GM19043 (cell line): Measurements from ENCODE around the gene RSAD2.

Experiments used
- ATAC-seq: cut with Tn5 transposase; IDR thresholded peaks from one replicate; pipeline ENCODE4 v1.9.1; 2021; ENCODE audit warnings: low read depth; ENCODE audit not compliant: unreplicated experiment

The RSAD2 gene

DNA sequence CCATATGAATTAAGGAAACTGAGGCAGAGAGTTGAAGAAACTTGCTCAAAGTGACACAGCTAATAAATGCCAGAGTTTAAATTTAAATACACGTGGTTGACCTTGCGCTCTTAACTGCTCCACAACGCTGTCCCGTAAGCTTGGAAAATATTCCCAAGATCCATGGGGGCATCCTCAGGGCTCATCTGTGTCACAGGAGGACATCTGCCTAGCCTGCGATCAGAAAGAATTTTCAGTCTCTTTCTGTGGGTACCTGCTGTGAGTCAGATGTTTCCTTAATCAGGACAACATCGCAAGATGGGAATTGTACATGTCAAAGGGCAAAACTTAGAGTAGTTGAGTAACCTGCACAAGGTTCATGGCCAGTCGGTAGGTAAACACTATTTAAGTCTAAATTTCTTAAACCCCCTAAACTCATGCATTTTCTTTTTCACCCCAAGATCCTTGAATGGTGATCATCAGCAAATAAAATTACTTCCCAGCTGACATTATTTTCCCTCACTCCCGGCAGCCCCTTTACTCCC lies 13.3 kb upstream of the RSAD2 start:
- no peak for ATAC-seq

DNA sequence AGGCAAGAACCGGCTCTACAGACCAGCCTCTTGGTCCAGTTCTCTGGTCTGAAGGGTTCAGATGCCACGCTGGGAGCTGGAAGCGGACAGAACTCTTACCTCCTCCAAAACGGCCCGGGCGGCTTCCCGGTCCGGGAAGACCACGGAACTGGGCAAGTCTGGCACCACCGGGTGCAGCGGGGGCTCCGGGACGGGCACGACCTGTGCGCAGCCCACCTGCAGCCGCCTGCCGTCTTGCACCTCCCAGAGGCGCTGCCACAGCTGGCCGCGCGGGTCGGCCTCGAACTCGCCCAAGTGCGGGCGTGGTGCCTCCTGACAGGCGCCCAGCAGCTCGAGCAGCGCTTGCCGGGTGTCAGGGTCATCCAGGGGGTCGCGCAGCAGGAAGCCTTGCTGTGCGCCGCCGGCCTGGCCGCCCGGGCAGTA lies 12.6 kb upstream of the RSAD2 start:
- peak; percentile 18 for ATAC-seq

DNA sequence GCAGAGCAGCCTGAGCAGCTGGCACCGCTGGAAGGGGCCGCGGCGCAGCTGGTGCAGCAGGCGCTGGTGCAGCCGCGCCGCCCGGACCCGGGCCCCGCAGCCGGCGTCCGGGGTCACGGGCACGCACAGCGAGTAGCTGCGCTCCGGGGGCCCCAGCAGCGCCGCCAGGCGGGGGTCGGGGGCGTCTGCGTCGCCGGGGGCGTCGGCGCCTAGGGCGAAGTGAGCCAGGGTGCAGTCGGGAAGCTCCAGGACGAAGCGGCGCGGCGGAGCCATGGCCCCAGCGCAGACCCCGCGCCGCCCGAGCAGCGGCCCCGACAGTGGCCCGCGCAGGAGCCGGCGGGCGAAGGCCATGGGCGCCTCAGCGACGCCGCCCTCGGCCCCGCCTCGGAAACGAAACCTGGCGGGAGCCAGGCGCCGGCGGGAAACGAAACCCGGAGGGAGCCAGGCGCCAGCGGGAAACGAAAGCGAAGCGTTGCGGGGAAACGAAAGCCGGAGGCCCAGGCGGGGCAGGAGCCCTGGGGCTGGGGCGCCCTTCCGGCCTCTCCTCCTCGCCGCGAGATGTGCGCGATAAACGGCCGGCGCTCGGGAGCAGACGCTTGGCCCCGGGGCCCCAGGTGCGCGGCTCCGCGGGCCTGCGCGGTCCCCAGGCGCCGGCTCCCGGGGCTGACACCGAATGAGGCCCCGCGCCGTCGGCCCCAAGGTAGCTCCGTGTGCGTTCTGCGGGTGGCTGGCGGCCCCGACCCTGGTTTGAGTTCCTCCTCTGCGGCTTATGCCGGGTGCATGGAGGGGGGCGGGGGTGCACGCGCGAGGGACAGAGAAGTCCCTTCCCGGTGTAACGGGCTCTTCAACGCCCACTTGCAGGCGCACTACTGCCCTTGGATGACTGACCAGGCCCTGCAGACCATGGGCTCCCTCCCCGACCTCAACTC lies 12.0 kb upstream of the RSAD2 start, which contains the start of gene CMPK2:
Gene CMPK2 (minus strand): TSS at position 562 of the 929 bp plus-strand sequence. CDS start 211 bp downstream, at position 351.
- peak; percentile 63 for ATAC-seq

DNA sequence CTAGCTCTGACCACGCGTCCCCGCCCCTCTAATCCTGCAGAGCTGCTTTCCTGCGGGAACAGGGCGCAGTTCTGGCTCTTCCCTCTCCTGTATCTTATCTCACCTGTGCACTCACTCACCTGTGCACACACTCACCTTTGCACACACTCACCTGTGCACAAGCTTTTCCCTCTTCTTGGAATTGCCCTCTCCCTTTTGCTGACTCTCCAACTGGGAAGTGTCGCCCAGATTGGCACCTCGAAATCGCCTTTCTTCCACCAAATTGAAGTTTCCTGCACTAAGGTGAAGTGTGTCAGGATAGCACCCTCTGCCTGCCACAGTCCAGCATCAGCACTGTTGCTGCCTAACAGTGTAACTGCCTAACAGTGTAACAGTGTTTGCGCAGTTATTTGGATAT lies 11.3 kb upstream of the RSAD2 start:
- peak; percentile 46 for ATAC-seq

DNA sequence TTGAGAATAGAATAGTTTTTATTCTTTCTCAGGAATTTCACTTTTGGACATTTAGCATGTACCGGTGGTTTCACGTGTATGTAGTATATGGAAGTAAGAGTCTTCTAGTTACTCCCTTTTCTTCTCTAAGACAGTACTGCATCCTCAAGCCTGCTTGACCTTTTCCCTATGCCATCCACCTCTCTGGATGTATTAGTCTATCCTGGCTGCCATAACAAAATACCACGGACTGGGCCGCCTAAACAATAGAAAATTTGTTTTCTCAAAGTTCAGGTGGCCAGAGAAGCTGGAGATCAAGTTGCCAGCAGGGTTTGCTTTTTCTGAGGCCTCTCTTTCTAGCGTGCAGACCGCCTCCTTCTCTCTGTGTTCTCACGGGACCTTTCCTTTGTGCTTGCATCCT lies 10.6 kb upstream of the RSAD2 start:
- ATAC-seq, result no peak

DNA sequence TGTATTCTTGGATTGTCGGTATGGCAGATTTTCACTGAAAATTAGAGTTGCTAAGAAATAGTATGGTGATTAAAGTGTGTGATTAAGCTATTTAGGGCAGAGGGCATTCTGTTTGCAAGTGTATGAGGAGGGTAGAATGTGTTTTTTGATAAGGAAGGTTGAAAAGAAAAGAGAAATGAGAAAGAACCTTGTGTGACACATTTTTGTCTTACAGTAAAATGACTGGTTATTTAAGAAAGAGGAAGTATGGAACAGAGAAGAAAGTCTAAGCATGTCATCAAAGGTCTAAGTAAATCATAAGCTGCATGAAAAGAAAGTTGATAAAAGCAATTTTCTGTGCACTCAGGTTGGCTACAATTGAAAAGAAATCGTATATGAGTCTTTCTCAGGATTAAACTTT lies 5.2 kb upstream of the RSAD2 start:
- peak; percentile 78 for ATAC-seq

DNA sequence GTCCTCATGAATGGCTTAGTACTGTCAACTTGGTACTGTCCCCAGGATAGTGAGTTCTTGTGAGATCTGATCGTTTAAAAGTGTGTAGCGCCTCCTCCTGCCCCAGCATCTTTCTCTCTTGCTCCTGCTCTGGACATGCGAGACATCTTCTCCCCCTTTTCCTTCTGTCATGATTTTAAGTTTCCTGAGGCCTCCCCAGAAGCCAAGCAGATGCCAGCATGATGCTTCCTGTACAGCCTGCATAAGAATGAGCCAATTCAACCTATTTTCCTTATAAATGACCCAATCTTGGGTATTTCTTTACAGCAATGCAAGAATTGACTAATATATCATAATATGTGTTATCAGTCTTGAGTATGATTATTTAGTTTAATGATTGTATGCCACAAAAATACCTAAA lies 3.5 kb upstream of the RSAD2 start:
- ATAC-seq, result no peak

DNA sequence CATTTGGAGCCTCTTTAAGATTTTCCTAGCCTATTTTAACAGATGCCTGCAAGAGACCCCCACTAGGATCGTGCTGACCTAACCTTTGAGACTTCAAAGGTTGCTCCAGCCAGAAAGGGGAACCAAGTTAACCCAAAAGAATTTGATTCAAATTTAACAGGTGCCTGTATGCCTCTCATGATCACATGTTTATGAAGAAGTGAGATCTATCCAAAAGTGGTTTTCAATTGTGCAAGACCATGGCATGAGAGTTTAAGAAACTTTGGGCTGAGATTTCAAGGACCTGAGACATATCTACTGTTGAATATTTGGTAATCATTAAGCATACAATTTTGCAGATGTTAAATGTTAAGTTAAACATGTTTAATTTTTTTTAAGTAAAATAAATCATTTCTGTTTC lies 1.3 kb upstream of the RSAD2 start:
- ATAC-seq, result no peak

DNA sequence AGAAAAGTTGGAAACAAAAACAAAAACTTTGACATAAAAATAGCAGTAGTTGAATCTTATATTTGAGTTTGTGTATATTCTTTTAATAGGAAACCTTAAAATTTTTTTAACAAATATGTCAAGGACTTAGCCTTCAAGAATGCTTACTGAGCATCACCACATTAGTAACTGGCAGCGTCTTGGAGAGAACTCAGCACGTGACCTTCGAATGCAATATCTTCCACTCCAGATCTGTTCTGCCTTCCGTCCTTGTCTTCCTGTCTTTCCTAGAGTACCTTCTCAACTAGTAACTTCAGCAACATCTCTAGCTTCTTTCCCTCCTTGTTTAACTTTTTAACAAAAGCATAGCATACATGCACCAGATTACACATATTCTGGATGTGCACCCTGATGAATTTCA lies 972 bp downstream of the RSAD2 start:
- ATAC-seq, result no peak

DNA sequence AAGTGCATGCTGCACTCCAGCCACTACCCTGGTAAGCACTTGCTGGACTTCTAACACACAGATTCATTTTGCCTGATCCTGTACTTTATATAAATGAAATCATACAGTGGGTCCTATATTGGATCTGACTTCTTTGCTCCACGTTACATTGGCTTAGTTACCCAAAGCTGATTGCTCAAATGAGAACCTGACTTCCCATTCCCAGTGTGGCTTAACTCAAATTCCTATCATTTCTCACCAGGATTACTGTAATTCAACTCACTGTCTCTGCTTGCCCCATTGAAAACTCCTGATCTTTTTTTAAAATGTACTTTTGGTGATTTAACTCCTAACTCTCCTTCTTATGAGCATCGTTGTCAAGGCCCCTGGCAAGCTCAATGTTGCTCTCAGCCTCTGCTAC lies 1.4 kb downstream of the RSAD2 start:
- no peak for ATAC-seq

DNA sequence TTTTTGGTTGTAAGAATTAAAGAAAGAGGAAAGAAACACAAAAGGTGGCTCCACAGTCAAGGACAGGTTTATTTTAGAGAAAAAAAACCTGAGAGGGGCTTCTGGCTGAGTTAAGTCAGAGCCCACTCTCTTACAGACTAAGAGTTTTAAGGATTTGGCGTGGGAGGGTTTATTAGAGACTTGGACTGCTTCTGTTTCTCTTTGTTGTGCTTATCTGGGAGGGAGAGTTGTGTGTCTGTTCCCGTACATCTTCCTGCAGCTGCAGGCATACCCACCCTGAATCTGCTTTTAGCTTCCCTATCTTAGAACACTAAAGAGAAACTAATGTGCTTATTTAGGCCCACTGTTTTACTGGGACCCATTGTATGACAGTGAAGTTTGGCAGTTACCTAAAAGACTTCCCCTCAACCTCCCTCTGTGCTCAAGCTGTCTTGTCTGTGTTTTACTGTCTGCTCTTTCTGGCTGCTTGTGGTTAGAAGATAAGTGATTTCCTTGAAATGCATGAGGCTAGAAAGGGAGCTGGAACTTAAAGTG lies 2.7 kb downstream of the RSAD2 start:
- ATAC-seq, result no peak

DNA sequence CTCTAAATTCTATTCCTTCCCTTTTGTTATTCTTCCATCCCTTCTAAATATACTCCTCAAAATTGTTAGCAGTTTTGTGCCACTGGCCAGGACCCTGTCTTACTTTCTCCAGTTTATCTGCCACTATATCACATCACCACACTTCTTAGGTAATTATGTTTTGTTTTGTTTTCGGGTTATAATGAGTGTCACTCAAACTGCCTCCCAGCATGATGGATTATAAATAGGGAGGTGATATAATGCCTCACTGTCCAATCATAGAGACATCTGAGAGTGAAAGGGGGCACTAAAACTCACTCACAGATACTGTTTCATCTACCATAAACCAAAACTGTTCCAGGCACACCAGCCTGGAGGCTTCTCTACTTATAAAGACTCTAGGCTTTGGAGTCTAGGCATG lies 3.5 kb downstream of the RSAD2 start:
- ATAC-seq, result no peak

DNA sequence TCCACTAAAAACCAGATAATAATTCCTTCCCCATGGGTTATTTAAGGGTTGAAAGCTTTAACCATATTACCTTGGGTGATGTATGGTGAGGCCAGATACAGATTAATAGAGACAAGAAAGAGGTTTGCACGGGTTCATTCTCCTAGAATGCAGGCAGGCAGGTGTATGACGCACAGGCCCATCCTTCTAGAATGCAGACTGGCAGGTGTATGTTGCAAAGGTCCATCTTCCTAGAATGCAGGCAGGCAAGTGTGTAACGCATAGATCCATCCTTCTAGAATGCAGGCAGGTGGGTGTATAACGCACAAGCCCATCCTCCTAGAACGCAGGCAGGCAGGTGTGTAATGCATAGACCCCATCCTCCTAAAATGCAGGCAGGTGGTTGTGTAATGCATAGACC lies 3.9 kb downstream of the RSAD2 start:
- ATAC-seq, result no peak

DNA sequence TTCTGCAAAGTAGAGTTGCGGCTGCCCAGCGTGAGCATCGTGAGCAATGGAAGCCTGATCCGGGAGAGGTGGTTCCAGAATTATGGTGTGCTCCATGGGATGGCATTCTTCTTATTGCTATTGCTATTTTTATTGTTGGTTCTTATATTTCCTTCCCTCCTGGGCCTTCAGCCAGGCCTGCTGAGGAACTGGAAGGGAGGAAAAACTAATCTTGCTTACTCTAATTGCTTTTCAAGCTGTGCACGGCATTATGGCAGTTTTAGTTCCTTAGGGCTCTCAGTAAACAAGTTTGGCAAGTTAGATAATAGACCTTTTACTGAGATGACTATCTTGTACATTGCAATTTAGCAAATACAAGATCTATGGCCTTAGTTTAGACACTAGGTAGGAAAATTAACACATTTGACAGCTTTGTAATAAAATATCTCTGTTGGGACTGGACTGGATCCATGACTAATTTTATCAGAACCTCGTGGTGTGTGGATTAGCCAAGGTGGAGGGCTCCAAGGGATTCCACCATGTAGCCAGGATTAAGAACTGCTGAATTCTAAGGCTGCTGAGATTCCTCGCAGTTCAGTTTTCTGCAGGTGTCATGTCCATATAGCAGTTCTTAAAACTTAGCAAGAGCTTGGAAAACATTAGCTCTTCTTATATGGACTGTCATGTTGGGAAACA lies 6.0 kb downstream of the RSAD2 start:
- no peak for ATAC-seq

DNA sequence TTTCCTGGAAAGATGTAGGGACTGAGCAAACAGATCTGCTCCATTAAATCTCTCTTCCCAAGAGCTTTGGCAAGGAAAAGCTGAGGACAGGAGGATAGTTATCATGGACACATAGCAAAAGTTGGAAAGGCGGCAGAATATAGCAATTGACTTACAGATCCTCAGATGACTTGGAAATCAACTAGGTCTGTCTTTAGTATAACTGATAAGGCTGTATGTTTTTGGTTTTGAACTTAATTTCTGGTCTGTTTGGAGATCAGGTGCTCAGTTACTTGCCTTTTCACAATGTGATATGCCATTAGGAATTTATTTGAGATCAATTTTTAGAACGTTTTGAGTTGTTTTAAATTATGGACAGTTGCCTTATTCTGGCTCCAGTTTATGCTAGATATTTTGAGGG lies 8.0 kb downstream of the RSAD2 start:
- ATAC-seq, result no peak

DNA sequence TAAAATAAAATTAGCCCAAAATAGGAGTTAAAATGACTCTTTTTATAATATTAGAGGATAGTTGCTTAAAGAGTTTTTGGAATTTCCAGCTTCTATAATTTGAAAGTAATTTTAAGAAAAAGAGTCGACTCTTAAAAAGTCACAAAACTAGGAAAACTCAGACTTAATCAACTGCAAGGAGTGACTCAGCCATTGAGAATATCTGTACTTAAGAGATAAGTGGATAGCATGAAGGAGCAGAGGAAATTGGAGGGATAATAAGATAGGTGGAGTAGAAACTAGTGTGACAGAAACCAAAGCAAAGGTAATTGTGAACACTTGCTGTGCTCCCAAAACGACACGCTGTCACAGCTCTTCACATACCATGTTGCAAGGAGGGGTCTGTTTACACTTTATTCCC lies 8.4 kb downstream of the RSAD2 start:
- no peak for ATAC-seq

DNA sequence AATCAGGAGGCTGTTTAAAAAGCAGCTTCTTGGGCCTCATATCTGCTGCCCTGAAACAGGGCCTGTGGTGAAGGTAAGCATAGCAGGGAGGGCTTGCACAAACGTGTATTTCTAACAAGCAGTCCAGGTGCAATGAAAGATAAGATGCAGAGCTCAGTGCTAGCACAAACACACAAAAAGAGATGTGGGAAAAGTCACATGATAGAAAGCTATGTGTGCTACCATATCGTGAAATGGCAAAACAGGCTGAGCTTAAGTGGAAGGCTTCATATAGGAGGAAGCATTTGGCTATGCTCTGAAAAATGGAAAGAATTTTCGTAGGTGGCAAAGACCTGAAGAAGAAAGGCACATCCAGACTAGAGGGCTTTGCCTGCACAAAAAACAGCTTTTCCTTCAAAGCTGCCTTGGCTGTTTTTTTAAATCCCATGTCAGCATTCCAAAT lies 10.2 kb downstream of the RSAD2 start:
- ATAC-seq, result no peak

DNA sequence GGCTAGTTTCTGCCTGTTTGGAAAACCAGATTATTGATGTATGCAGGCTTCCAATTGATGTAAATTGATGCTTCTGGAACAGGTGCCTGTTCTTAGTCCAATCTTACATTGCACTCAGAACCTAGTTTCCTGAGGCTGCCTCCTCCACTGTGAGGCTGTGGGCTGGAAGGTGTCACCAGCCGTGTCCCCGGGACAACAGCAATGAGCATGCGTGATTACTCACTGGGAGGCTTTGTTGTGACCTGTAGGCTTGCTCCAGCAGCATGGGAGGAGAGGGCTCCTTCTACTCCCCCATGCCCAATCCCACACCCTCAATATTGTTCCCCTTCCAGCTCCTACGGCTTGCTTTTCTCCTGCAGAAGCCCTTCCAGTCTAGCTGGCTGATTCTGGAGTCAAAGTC lies 11.1 kb downstream of the RSAD2 start:
- ATAC-seq, result no peak

DNA sequence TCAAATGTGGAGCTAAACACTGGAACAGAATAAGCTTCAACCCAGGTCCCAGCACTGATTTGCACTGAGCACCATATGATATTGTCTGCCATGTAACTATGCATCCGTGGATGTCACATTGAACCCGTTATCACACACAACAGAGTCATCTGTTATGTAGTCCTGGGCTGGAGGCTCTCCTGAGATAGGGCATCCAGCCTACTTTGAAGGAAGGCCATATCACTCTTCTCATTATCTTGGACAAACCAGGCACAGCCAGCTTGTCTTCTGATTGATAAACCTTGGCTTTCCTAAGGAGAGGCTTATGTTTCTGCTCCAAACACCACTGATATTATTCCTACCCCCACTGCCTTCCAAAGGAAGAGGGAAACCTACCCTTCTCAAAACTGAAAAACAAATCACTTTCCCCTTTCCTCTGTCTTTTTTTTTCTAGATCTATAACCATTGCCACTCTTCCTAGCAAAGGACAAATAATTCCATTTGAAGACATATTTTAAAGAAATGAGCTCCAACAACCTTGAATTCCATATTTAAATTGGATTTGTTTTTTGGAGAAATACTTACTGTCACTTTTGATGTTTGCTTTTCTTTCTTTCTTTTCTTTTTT lies 16.4 kb downstream of the RSAD2 start:
- no peak for ATAC-seq

DNA sequence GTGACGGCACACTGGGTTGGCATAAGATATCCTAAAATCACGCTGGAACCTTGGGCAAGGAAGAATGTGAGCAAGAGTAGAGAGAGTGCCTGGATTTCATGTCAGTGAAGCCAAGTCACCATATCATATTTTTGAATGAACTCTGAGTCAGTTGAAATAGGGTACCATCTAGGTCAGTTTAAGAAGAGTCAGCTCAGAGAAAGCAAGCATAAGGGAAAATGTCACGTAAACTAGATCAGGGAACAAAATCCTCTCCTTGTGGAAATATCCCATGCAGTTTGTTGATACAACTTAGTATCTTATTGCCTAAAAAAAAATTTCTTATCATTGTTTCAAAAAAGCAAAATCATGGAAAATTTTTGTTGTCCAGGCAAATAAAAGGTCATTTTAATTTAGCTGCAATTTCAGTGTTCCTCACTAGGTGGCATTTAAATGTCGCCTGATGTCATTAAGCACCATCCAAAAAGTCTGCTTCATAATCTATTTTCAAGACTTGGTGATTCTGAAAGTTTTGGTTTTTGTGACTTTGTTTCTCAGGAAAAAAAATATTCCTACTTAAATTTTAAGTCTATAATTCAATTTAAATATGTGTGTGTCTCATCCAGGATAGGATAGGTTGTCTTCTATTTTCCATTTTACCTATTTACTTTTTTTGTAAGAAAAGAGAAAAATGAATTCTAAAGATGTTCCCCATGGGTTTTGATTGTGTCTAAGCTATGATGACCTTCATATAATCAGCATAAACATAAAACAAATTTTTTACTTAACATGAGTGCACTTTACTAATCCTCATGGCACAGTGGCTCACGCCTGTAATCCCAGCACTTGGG lies 19.6 kb downstream of the RSAD2 start:
- peak; percentile 64 for ATAC-seq
